ENCODE data around the gene TBX2.

TBX2 gene

DNA sequence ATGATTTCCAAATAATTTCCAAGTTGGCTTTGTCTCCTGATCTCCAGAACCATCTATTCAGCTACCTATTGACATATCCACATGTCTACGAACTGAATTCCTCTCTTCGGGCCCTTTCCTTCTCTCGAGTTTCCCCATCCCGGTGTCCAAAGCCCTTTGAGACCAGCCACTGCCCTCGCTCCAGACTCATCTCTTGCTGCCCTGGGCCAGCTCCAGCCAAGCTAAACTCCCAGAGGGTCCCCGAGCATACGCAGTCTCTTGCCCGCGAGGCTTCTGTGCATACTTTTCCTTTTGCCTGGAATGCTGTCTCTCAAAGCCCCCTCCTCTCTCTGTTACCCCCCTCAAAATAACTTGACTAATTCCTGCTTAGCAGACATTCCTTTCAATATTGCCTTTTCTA, 27.2 kb upstream of the TBX2 start:
- Histone ChIP-seq H3K27me3 (no peaks in the 10 kb centered on the region), H3K4me3 (ENCODE audit: low read depth in 1 of 2, low read length in 1 of 2) (no peak overlapping the region), H3K9me3 (no peaks in the 10 kb centered on the region), H3K27ac (no peak overlapping the region), H3K4me1 (ENCODE audit: control insufficient read depth in 1 of 2, insufficient read depth in 1 of 2, low read depth in 1 of 2, low read length in 1 of 2) (peaks cover 11 to 12% of the 10 kb centered on the region in 2 experiments), H3K36me3 (no peaks in the 10 kb centered on the region)
- TF ChIP-seq, protein P1, sequence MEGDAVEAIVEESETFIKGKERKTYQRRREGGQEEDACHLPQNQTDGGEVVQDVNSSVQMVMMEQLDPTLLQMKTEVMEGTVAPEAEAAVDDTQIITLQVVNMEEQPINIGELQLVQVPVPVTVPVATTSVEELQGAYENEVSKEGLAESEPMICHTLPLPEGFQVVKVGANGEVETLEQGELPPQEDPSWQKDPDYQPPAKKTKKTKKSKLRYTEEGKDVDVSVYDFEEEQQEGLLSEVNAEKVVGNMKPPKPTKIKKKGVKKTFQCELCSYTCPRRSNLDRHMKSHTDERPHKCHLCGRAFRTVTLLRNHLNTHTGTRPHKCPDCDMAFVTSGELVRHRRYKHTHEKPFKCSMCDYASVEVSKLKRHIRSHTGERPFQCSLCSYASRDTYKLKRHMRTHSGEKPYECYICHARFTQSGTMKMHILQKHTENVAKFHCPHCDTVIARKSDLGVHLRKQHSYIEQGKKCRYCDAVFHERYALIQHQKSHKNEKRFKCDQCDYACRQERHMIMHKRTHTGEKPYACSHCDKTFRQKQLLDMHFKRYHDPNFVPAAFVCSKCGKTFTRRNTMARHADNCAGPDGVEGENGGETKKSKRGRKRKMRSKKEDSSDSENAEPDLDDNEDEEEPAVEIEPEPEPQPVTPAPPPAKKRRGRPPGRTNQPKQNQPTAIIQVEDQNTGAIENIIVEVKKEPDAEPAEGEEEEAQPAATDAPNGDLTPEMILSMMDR (IDR thresholded peaks at IDR 0.05): no peak

DNA sequence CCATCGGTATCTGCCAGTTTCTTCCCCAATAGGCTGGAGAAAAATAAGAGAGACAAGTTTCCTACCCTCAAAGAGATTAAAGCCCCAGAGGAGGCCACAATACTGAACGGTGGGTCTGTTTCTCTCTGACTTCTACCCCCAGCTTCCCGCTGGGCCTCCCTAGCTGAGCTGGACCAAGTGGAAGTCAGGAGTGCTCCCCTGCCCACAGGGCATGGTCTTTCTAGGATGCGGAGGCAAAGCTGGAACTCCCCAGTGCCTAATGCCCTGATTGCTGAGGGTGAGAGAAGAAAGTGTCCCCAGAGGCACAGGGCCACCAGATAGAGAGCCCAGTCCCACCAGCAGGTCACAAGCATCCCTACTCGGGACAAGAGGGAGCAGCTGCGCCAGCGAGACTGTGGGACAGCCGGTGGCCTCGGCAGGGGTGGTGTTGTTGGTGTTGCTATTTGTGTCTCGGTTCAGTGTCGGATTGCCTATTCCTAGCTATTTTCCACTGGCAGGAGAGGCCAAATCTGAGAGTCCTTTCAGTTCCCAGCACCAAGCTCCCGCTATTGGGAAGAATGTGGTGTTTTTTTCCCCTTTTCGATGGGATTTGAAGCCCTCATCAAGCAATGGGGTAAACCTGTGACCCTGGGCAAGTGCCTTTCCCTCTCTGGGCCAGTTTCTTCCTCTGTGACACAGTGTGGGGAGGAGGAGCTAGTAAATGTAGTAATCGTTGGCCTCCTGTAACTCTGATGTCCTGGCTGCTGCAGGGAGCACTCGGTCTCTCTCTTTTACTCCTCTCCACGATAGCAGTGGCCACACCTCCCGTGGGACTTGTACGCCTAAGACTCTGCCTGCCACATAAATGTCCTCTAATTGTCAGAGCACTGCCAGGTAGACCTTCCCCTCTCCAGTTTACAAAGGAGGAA, 22.5 kb upstream of the TBX2 start:
- Histone ChIP-seq H3K4me1 (ENCODE audit: control insufficient read depth in 1 of 2, insufficient read depth in 1 of 2, low read depth in 1 of 2, low read length in 1 of 2) (peaks cover 11 to 12% of the 10 kb centered on the region in 2 experiments), H3K36me3 (no peaks in the 10 kb centered on the region), H3K4me3 (ENCODE audit: low read depth in 1 of 2, low read length in 1 of 2) (no peak overlapping the region), H3K27ac (no peak overlapping the region), H3K27me3 (no peaks in the 10 kb centered on the region), H3K9me3 (no peaks in the 10 kb centered on the region)
- TF ChIP-seq, protein P1 (IDR thresholded peaks at IDR 0.05): no peak

DNA sequence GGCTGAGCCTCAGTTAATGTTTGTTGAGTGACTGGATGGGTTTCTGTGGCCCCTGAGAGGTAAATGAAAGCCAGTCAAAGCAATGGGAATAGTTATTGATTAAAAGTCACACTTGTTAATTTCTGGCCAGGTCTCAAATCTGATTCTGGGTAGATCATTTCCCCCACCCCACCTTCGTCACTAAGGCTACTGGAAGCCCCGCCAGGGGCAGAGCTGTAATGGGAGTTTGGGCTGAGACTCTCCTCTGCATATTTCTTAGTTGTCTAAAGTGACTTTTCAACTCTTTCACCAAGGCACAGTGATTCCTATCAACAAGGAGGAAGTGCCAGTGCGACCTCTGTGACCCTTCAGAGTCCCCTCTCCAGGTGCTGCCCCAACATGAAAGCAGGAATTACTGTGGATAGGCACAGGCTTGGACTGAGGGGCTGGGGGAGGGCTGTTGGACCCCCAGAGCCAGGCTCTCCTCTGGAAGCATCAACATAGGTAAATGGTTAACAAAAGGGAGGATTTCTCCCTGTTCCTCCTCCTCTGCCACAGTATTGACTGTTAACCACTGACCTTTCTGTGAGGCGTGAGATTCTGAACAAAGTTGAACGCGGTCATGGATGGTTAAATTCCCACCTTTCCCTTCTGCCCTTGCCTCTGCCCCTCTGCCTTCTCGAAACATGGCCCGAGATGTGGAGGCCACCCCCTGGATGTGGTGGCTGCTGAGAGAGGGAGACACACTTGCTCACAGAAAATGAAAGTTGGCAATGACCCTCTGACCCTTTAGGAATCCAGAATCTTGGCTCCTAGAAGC, 20.8 kb upstream of the TBX2 start:
- H3K27me3 ChIP-seq: no peaks in the 10 kb centered on the region
- no peaks in the 10 kb centered on the region for H3K36me3 ChIP-seq
- peaks cover 5 to 6% of the 10 kb centered on the region in 2 experiments for H3K4me1 ChIP-seq (ENCODE audit: control insufficient read depth in 1 of 2, insufficient read depth in 1 of 2, low read depth in 1 of 2, low read length in 1 of 2)
- no peak overlapping the region for H3K4me3 ChIP-seq (ENCODE audit: low read depth in 1 of 2, low read length in 1 of 2)
- no peaks in the 10 kb centered on the region for H3K9me3 ChIP-seq
- no peak overlapping the region for H3K27ac ChIP-seq
- TF ChIP-seq, protein P1 (IDR thresholded peaks at IDR 0.05): no peak

DNA sequence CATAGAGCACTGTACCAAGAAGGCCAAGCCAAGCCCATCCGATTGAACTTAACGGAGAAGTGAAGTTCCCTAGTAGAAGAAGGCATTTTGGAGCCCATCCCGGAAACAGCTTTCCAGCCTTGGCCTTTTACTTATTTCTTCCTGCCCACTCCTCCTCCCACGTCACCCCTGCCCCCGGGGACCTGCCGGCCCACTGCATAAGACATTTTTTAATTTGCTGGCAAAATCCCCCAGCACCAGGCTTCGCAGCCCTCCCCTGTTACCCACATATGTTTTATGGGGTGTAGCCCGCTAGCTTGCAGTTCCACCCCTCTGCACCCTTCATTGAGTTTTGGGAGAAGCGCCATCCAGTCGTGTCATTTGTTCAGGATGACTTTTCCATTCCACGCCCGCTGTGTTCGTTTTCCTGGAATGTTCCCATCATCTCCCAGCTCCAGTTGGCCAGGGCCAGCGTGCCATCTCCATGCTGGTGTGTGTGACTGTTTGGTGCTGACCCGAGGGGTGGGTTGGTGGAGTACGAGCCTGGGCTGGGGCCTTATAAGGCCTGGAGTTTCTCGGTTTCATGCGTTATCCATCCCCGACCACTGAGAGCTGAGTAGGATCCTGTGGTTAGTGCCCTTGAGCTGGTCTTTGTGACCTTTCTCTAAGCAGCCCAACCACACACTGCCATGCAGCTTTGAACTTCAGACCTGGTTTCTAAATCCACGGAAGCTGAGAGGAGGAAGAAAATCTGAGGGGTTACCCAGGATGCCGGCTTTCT, 20.0 kb upstream of the TBX2 start:
- H3K9me3 ChIP-seq: no peaks in the 10 kb centered on the region
- H3K36me3 ChIP-seq: no peaks in the 10 kb centered on the region
- no peak overlapping the region for H3K27ac ChIP-seq
- H3K27me3 ChIP-seq: no peaks in the 10 kb centered on the region
- TF ChIP-seq, protein P1 (IDR thresholded peaks at IDR 0.05): no peak
- no peaks in the 10 kb centered on the region for H3K4me1 ChIP-seq (ENCODE audit: control insufficient read depth in 1 of 2, insufficient read depth in 1 of 2, low read depth in 1 of 2, low read length in 1 of 2)
- no peak overlapping the region for H3K4me3 ChIP-seq (ENCODE audit: low read depth in 1 of 2, low read length in 1 of 2)

DNA sequence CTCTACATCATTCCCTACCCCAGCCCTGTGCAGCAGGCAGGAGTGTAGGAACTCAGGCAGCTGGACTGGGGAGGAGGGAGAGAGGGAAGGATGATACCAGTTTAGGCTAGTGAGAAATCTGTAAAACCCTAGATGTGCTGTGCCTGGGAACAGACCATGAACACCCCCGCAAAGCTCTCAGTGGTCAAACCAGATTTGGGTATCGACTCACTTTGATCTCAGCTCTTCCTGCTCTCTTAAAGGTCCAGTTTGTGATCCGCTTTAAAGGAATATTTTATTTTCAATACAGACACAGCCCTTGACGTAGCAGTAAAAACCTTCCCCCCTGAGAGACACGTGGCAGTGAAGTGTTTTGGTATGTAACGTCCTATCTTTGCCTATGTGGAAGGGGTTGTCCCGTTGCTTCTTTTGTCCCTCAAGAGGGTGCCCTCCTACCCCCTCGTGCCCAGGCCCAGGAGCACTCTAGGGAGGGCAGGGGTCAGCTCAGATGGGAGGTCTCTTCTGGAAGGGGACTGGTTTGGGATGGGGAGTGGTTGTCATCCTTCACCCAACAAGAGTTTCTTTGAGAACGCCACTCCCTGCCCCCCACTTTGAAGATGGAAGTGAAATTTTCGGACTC, 19.3 kb upstream of the TBX2 start:
- no peaks in the 10 kb centered on the region for H3K9me3 ChIP-seq
- no peaks in the 10 kb centered on the region for H3K27me3 ChIP-seq
- TF ChIP-seq, protein P1 (IDR thresholded peaks at IDR 0.05): no peak
- H3K27ac ChIP-seq: no peak overlapping the region
- no peak overlapping the region for H3K4me3 ChIP-seq (ENCODE audit: low read depth in 1 of 2, low read length in 1 of 2)
- no peaks in the 10 kb centered on the region for H3K4me1 ChIP-seq (ENCODE audit: control insufficient read depth in 1 of 2, insufficient read depth in 1 of 2, low read depth in 1 of 2, low read length in 1 of 2)
- H3K36me3 ChIP-seq: no peaks in the 10 kb centered on the region
